GM23338 (cell line): ENCODE measurements around the gene CCDC59. TPM values are rescaled to one million over a fixed set of nuclear protein-coding genes. Genes with fewer than 3 reads are reported as not detected.

Experiments used
- ATAC-seq: fragments of 200-7000 bp; cut with Tn5 transposase; 3 replicates; pipeline ENCODE4 v1.9.1; 2020
- DNase-seq: peaks from one replicate; pipeline ENCODE4 v3.0.0-alpha.2; 2015; ENCODE audit warnings: low spot score
- H2AFZ ChIP-seq: fragments of 200-600 bp; sonication (generic); 2 replicates; pipeline ENCODE4 v1.8.0; 2016; ENCODE audit warnings: antibody characterized with exemption, mild to moderate bottlenecking, moderate library complexity
- H3F3A ChIP-seq: fragments of 200-600 bp; sonication (generic); replicated peaks from 2 replicates; pipeline ENCODE4 v1.8.0; 2017; ENCODE audit warnings: antibody characterized with exemption, mixed run types, low read depth
- H3K27ac ChIP-seq: fragments of 200-600 bp; sonication (generic); 2 replicates; pipeline ENCODE4 v1.6.1; 2016; ENCODE audit warnings: low read depth
- H3K27me3 ChIP-seq: fragments of 200-600 bp; sonication (generic); 2 replicates; pipeline ENCODE4 v1.8.0; 2016; ENCODE audit warnings: mild to moderate bottlenecking, mixed run types, moderate library complexity; ENCODE audit not compliant: insufficient read depth
- H3K36me3 ChIP-seq: fragments of 200-600 bp; sonication (generic); 2 replicates; pipeline ENCODE4 v1.8.0; 2016; ENCODE audit warnings: mild to moderate bottlenecking; ENCODE audit not compliant: insufficient read depth
- H3K4me1 ChIP-seq: fragments of 200-600 bp; sonication (generic); 2 replicates; pipeline ENCODE4 v1.8.0; 2016; ENCODE audit warnings: mild to moderate bottlenecking, moderate library complexity; ENCODE audit not compliant: insufficient read depth
- H3K4me2 ChIP-seq: fragments of 200-600 bp; sonication (generic); 2 replicates; pipeline ENCODE4 v1.7.1; 2017; ENCODE audit warnings: mixed run types
- H3K4me3 ChIP-seq: fragments of 200-600 bp; sonication (generic); 2 replicates; pipeline ENCODE4 v1.6.1; 2016; ENCODE audit warnings: mixed run types
- H3K79me2 ChIP-seq: fragments of 200-600 bp; sonication (generic); replicated peaks from 2 replicates; pipeline ENCODE4 v1.8.0; 2017; ENCODE audit warnings: mild to moderate bottlenecking; ENCODE audit not compliant: insufficient read depth
- H3K9me2 ChIP-seq: fragments of 200-600 bp; sonication (generic); 2 replicates; pipeline ENCODE4 v1.8.0; 2017; ENCODE audit not compliant: insufficient read depth
- H4K20me1 ChIP-seq: fragments of 200-600 bp; sonication (generic); replicated peaks from 2 replicates; pipeline ENCODE4 v1.8.0; 2017; ENCODE audit warnings: mild to moderate bottlenecking; ENCODE audit not compliant: insufficient read depth
- H3K27ac Mint-ChIP-seq: 2 replicates; pipeline ENCODE4 v1.8.0; 2020; ENCODE audit warnings: inconsistent platforms, mild to moderate bottlenecking, moderate library complexity, mixed read lengths
- H3K27me3 Mint-ChIP-seq: 3 replicates; pipeline ENCODE4 v1.8.0; 2022; ENCODE audit warnings: low read depth, mild to moderate bottlenecking, moderate library complexity, mixed read lengths, inconsistent platforms; ENCODE audit not compliant: insufficient read depth, poor library complexity
- H3K36me3 Mint-ChIP-seq: 3 replicates; pipeline ENCODE4 v1.8.0; 2021; ENCODE audit warnings: low read depth, mild to moderate bottlenecking, inconsistent platforms, moderate library complexity, mixed read lengths
- H3K4me1 Mint-ChIP-seq: 3 replicates; pipeline ENCODE4 v1.8.0; 2020; ENCODE audit warnings: mild to moderate bottlenecking, inconsistent platforms, mixed read lengths
- H3K4me3 Mint-ChIP-seq: 3 replicates; pipeline ENCODE4 v1.8.0; 2021; ENCODE audit warnings: moderate library complexity, mild to moderate bottlenecking, inconsistent platforms, mixed read lengths
- H3K9me3 Mint-ChIP-seq: 3 replicates; pipeline ENCODE4 v1.8.0; 2020; ENCODE audit warnings: moderate library complexity, mild to moderate bottlenecking, inconsistent platforms, mixed read lengths
- CREB1 ChIP-seq: fragments of 250-450 bp; sonication (Bioruptor Pico); IDR thresholded peaks from 2 replicates; pipeline ENCODE4 v1.5.0; 2020; ENCODE audit warnings: low read depth, mild to moderate bottlenecking, moderate library complexity
- CTCF ChIP-seq, 2 experiments: fragments of 200-600 bp in 1 of 2; sonication (generic) in 1 of 2; conservative IDR thresholded peaks; 2 replicates each; pipeline versions ENCODE4 v1.5.1 to v1.6.1; 2016 to 2017; ENCODE audit warnings: antibody characterized with exemption in 2 of 2, low read depth in 2 of 2, mild to moderate bottlenecking in 2 of 2, moderate library complexity in 1 of 2
- ETS1 ChIP-seq: IDR thresholded peaks from 2 replicates; pipeline ENCODE4 v1.6.1; 2016; ENCODE audit warnings: antibody characterized with exemption
- EZH2 ChIP-seq: fragments of 200-600 bp; sonication (generic); IDR thresholded peaks from one replicate; pipeline ENCODE4 v1.8.0; 2017; ENCODE audit warnings: antibody characterized with exemption, mild to moderate bottlenecking, low read depth; ENCODE audit not compliant: unreplicated experiment
- EZH2phosphoT487 ChIP-seq: fragments of 200-600 bp; sonication (generic); IDR thresholded peaks from one replicate; pipeline ENCODE4 v1.8.1; 2018; ENCODE audit warnings: antibody characterized with exemption; ENCODE audit not compliant: unreplicated experiment
- JUNB ChIP-seq: IDR thresholded peaks from one replicate; pipeline ENCODE4 v1.6.1; 2016; ENCODE audit warnings: antibody characterized with exemption; ENCODE audit not compliant: unreplicated experiment
- NANOG ChIP-seq: IDR thresholded peaks from 2 replicates; pipeline ENCODE4 v1.6.1; 2016; ENCODE audit warnings: antibody characterized with exemption, borderline replicate concordance
- POLR2AphosphoS5 ChIP-seq: IDR thresholded peaks from 2 replicates; pipeline ENCODE4 v1.6.1; 2016; ENCODE audit warnings: antibody characterized with exemption, low read depth
- REST ChIP-seq: IDR thresholded peaks from one replicate; pipeline ENCODE4 v1.6.1; 2018; ENCODE audit warnings: antibody characterized with exemption; ENCODE audit not compliant: unreplicated experiment
- STAT1 ChIP-seq: IDR thresholded peaks from one replicate; pipeline ENCODE4 v1.6.1; 2016; ENCODE audit warnings: antibody characterized with exemption; ENCODE audit not compliant: unreplicated experiment
- ZNF114 ChIP-seq: fragments of 250-450 bp; sonication (Bioruptor Pico); IDR thresholded peaks from 2 replicates; pipeline ENCODE4 v1.5.0; 2020; ENCODE audit warnings: mild to moderate bottlenecking, moderate library complexity
- ZNF331 ChIP-seq: fragments of 250-450 bp; sonication (Bioruptor Pico); IDR thresholded peaks from 2 replicates; pipeline ENCODE4 v1.5.0; 2020; ENCODE audit warnings: low read depth, mild to moderate bottlenecking, moderate library complexity
- ZNF462 ChIP-seq: fragments of 250-450 bp; sonication (Bioruptor Pico); IDR thresholded peaks from 2 replicates; pipeline ENCODE4 v1.5.0; 2020; ENCODE audit warnings: mild to moderate bottlenecking, moderate library complexity
- polyA plus RNA-seq: library from polyadenylated mRNA; unstranded; fragments of >200 nt; fragmentation: Nextera tagmentation; extraction: Ambion mirVana; gene quantifications from 2 replicates; pipeline ENCODE4 v1.2.1, GENCODE V29; 2016
- total RNA-seq: library from RNA; depleted of rRNA; stranded (reverse); fragments of >200 nt; shearing (Covaris generic); gene quantifications from 2 replicates; pipeline ENCODE4 v1.2.3, GENCODE V29; 2014

The CCDC59 gene
- total and polyA plus RNA-seq, 2 experiments from 2014 or later = 52.2 to 197 TPM

- Histone ChIP-seq H3K4me3 (peak overlapping the region; percentile 96), H3F3A (no peaks in the 10 kb centered on the region), H3K4me1 (peaks cover 19% of the 10 kb centered on the region), H3K79me2 (peaks cover 61% of the 10 kb centered on the region), H3K4me2 (peak overlapping the region; percentile 95), H4K20me1 (no peaks in the 10 kb centered on the region), H3K36me3 (peaks cover 38% of the 10 kb centered on the region; the same call in 1 of the 2 replicates), H3K27me3 (no peaks in the 10 kb centered on the region), H2AFZ (no peak overlapping the region), H3K9me2 (no peaks in the 10 kb centered on the region), H3K27ac (peak overlapping the region; percentile 84; the same call in 1 of the 2 replicates)
- Mint-ChIP-seq H3K27me3 (peaks cover 7% of the 10 kb centered on the region), H3K36me3 (peaks cover 65% of the 10 kb centered on the region), H3K4me1 (peaks cover 14% of the 10 kb centered on the region; the same call in 2 of the 3 replicates), H3K27ac (peak overlapping the region; percentile 100), H3K9me3 (no peaks in the 10 kb centered on the region; the same call in 2 of the 3 replicates), H3K4me3 (peak overlapping the region; percentile 100)
- ATAC-seq (no peak), DNase-seq (no peak)
- no peak for TF ChIP-seq REST
- no peak for TF ChIP-seq STAT1
- no peak for TF ChIP-seq ZNF114 (CRISPR knock-in tag)
- TF ChIP-seq ZNF462 (CRISPR knock-in tag) = no peak
- TF ChIP-seq ZNF331 = no peak
- no peak for TF ChIP-seq JUNB
- no peak for TF ChIP-seq NANOG
- TF ChIP-seq POLR2AphosphoS5 = no peak
- TF ChIP-seq EZH2phosphoT487 = no peak
- no peak for TF ChIP-seq EZH2
- TF ChIP-seq ETS1 = no peak
- no peak for TF ChIP-seq CREB1 (CRISPR knock-in tag)
- no peak for TF ChIP-seq CTCF (conservative IDR thresholded peaks at IDR 0.05; ENCODE audit: low read depth in 2 of 2)
Observed at GRCh38 chr12:82357340-82357739, 847 bp downstream of the CCDC59 start.
